SU-DHL-6 (cell line): ENCODE measurements around the gene CTNS.

Source experiments
- H2AFZ ChIP-seq: fragments of 200-600 bp; sonication (generic); 2 replicates; pipeline ENCODE4 v1.6.1; 2014; ENCODE audit warnings: low read depth, mild to moderate bottlenecking, moderate library complexity, mixed read lengths, antibody characterized with exemption, low read length; ENCODE audit not compliant: severe bottlenecking
- H3F3A ChIP-seq: fragments of 200-600 bp; shearing (Covaris generic); 2 replicates; pipeline ENCODE4 v1.6.0; 2016; ENCODE audit warnings: antibody characterized with exemption, mild to moderate bottlenecking; ENCODE audit not compliant: insufficient read depth
- H3K27ac ChIP-seq: fragments of 200-600 bp; sonication (generic); 2 replicates; pipeline ENCODE4 v1.5.1; 2016; ENCODE audit warnings: low read depth, mild to moderate bottlenecking, low read length, moderate library complexity, mixed read lengths
- H3K27me3 ChIP-seq: fragments of 200-600 bp; sonication (generic), shearing (Covaris generic); 2 replicates; pipeline ENCODE4 v1.6.0; 2014; ENCODE audit warnings: mild to moderate bottlenecking, low read length
- H3K36me3 ChIP-seq: fragments of 200-600 bp; sonication (generic); 2 replicates; pipeline ENCODE4 v1.6.1; 2014; ENCODE audit warnings: mild to moderate bottlenecking, low read length, mixed read lengths
- H3K4me2 ChIP-seq: fragments of 300-600, 200-600 bp; shearing (Covaris generic), sonication (generic); 2 replicates; pipeline ENCODE4 v1.6.0; 2014; ENCODE audit warnings: low read length, low read depth, mild to moderate bottlenecking; ENCODE audit not compliant: poor library complexity, severe bottlenecking
- H3K4me3 ChIP-seq: fragments of 200-600 bp; sonication (generic); 2 replicates; pipeline ENCODE4 v1.5.1; 2014; ENCODE audit warnings: antibody characterized with exemption, low read length, mild to moderate bottlenecking, mixed read lengths; ENCODE audit not compliant: insufficient read depth, poor library complexity, severe bottlenecking
- H3K79me2 ChIP-seq: fragments of 200-600 bp; sonication (generic); 2 replicates; pipeline ENCODE4 v1.6.1; 2014; ENCODE audit warnings: mild to moderate bottlenecking, low read length, moderate library complexity; ENCODE audit not compliant: insufficient read depth
- H3K9ac ChIP-seq: fragments of 200-600 bp; sonication (generic); 2 replicates; pipeline ENCODE4 v1.7.0; 2014; ENCODE audit warnings: mild to moderate bottlenecking, low read length
- H3K9me2 ChIP-seq: fragments of 200-600 bp; sonication (generic); replicated peaks from 2 replicates; pipeline ENCODE4 v1.6.1; 2014; ENCODE audit warnings: low read length; ENCODE audit not compliant: insufficient read depth
- H3K9me3 ChIP-seq: fragments of 200-600 bp; sonication (generic); 2 replicates; pipeline ENCODE4 v1.6.1; 2014; ENCODE audit warnings: low read length, mixed read lengths; ENCODE audit not compliant: insufficient read depth
- H4K20me1 ChIP-seq: fragments of 200-600 bp; sonication (generic); 2 replicates; pipeline ENCODE4 v1.6.1; 2014; ENCODE audit warnings: low read depth, mild to moderate bottlenecking, antibody characterized with exemption, low read length, moderate library complexity, mixed read lengths
- EZH2phosphoT487 ChIP-seq: fragments of 200-600 bp; sonication (generic), shearing (Covaris generic); conservative IDR thresholded peaks from 2 replicates; pipeline ENCODE4 v1.6.1; 2018; ENCODE audit warnings: mild to moderate bottlenecking, antibody characterized with exemption, low read length, moderate library complexity, mixed read lengths
- TF ChIP-seq, protein P1 (sequence below): fragments of 200-600 bp; sonication (generic); IDR thresholded peaks from one replicate; pipeline ENCODE4 v1.5.1; 2017; ENCODE audit warnings: antibody characterized with exemption, mild to moderate bottlenecking, low read length, moderate library complexity; ENCODE audit not compliant: insufficient read depth, poor library complexity, severe bottlenecking

Gene CTNS

GRCh38 chr17:3613124-3613523 is 23.4 kb upstream of the CTNS start:
- Histone ChIP-seq H3K79me2 (no peaks in the 10 kb centered on the region), H3K9ac (no peak overlapping the region), H3K27me3 (no peaks in the 10 kb centered on the region), H3K4me2 (no peak overlapping the region), H3K4me3 (no peak overlapping the region), H3F3A (no peaks in the 10 kb centered on the region), H2AFZ (no peak overlapping the region), H3K9me2 (no peaks in the 10 kb centered on the region), H3K27ac (no peak overlapping the region), H3K9me3 (no peaks in the 10 kb centered on the region), H4K20me1 (no peaks in the 10 kb centered on the region), H3K36me3 (0 out of 2 replicates have a peak, but pooled peaks cover 4% of the 10 kb centered on the region)
- TF ChIP-seq, protein P1, sequence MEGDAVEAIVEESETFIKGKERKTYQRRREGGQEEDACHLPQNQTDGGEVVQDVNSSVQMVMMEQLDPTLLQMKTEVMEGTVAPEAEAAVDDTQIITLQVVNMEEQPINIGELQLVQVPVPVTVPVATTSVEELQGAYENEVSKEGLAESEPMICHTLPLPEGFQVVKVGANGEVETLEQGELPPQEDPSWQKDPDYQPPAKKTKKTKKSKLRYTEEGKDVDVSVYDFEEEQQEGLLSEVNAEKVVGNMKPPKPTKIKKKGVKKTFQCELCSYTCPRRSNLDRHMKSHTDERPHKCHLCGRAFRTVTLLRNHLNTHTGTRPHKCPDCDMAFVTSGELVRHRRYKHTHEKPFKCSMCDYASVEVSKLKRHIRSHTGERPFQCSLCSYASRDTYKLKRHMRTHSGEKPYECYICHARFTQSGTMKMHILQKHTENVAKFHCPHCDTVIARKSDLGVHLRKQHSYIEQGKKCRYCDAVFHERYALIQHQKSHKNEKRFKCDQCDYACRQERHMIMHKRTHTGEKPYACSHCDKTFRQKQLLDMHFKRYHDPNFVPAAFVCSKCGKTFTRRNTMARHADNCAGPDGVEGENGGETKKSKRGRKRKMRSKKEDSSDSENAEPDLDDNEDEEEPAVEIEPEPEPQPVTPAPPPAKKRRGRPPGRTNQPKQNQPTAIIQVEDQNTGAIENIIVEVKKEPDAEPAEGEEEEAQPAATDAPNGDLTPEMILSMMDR, result no peak
- no peak for TF ChIP-seq EZH2phosphoT487

GRCh38 chr17:3615160-3615870 is 21.2 kb upstream of the CTNS start:
- TF ChIP-seq EZH2phosphoT487, result no peak
- TF ChIP-seq, protein P1, result no peak
- no peaks in the 10 kb centered on the region for H3K9me3 ChIP-seq
- no peaks in the 10 kb centered on the region for H3K79me2 ChIP-seq
- H3K27me3 ChIP-seq, result no peaks in the 10 kb centered on the region
- no peak overlapping the region for H3K27ac ChIP-seq
- H3K4me3 ChIP-seq, result no peak overlapping the region
- no peak overlapping the region for H3K4me2 ChIP-seq
- H4K20me1 ChIP-seq, result no peaks in the 10 kb centered on the region
- H3F3A ChIP-seq, result no peaks in the 10 kb centered on the region
- no peak overlapping the region for H3K9ac ChIP-seq
- no peaks in the 10 kb centered on the region for H3K9me2 ChIP-seq
- 0 out of 2 replicates have a peak, but pooled peaks cover 9% of the 10 kb centered on the region for H3K36me3 ChIP-seq
- no peak overlapping the region for H2AFZ ChIP-seq

DNA sequence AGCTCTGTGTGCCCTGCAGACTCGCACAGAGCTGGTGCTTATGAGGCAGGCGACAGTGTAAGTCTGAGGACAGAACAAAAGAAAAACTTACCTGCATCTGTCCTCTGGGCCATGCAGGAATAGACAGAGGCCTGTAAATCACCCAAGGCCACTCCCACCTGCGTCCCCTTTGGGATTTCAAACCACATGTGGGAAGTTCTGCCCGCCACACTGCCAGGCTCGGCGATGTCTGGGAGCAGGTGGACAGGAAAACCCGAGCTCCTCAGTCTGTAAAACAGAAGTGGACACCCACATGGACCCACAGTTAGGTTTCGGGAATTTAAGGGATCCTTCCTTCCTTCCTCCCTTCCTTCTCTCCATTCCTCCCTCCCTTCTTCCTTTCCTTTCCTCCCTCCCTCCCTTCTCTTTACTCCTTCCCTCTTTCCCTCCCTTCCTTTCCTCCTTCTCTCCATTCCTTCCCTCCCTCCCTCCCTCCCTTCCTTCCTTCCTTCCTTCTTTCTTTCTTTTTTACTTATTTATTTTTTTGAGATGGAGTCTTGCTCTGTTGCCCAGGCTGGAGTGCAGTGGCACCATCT is 15.3 kb upstream of the CTNS start:
- Histone ChIP-seq H3K79me2 (no peaks in the 10 kb centered on the region), H3K4me2 (no peak overlapping the region), H3K27me3 (no peaks in the 10 kb centered on the region), H3F3A (no peaks in the 10 kb centered on the region), H3K9me3 (no peaks in the 10 kb centered on the region), H2AFZ (no peak overlapping the region), H3K27ac (no peak overlapping the region), H3K9ac (no peak overlapping the region), H4K20me1 (no peaks in the 10 kb centered on the region), H3K9me2 (no peaks in the 10 kb centered on the region), H3K4me3 (no peak overlapping the region), H3K36me3 (0 out of 2 replicates have a peak, but pooled peaks cover 9% of the 10 kb centered on the region)
- TF ChIP-seq, protein P1, result no peak
- TF ChIP-seq EZH2phosphoT487, result no peak
